HK-2 (cell line): ENCODE measurements around the gene BEGAIN.

ENCODE experiments used
- DNase-seq: peaks from one replicate; pipeline ENCODE4 v3.0.0-alpha.2; 2018; ENCODE audit not compliant: unreplicated experiment

Gene BEGAIN

GRCh38 chr14:100549834-100550625 is 37.2 kb downstream of the BEGAIN start:
- no peak for DNase-seq

GRCh38 chr14:100548939-100549338 is 38.3 kb downstream of the BEGAIN start:
- DNase-seq = no peak

GRCh38 chr14:100548295-100548655 is 38.9 kb downstream of the BEGAIN start:
- DNase-seq = no peak

GRCh38 chr14:100547633-100548294 is 39.5 kb downstream of the BEGAIN start:
- DNase-seq = no peak

- no peak for DNase-seq
Observed at GRCh38 chr14:100546051-100546443, 41.2 kb downstream of the BEGAIN start.

GRCh38 chr14:100545359-100545758 is 41.9 kb downstream of the BEGAIN start:
- DNase-seq = no peak

- no peak for DNase-seq
Observed at GRCh38 chr14:100544506-100545141, 42.6 kb downstream of the BEGAIN start.

GRCh38 chr14:100543471-100544455 is 43.5 kb downstream of the BEGAIN start:
- DNase-seq = no peak

GRCh38 chr14:100542619-100543205 is 44.5 kb downstream of the BEGAIN start:
- no peak for DNase-seq

- DNase-seq = no peak
Observed at GRCh38 chr14:100541621-100542560, 45.3 kb downstream of the BEGAIN start.

GRCh38 chr14:100540926-100541620 is 46.1 kb downstream of the BEGAIN start:
- DNase-seq = no peak

- DNase-seq = no peak
Observed at GRCh38 chr14:100540141-100540925, 46.9 kb downstream of the BEGAIN start.

- no peak for DNase-seq
Observed at GRCh38 chr14:100539766-100540140, 47.5 kb downstream of the BEGAIN start.

- no peak for DNase-seq
Observed at GRCh38 chr14:100539003-100539660, 48.1 kb downstream of the BEGAIN start.

- DNase-seq = no peak
Observed at GRCh38 chr14:100538351-100539002, 48.7 kb downstream of the BEGAIN start.

- DNase-seq = no peak
Observed at GRCh38 chr14:100537446-100538350, 49.5 kb downstream of the BEGAIN start.
